Activated naive CD8-positive, alpha-beta T cell treated with anti-CD3 and anti-CD28 coated beads for 36 hours (primary cell): Measurements from ENCODE around the gene SMARCD3. TPM values are rescaled to one million over a fixed set of nuclear protein-coding genes. Genes with fewer than 3 reads are reported as not detected.

ENCODE experiments used
- DNase-seq: peaks from one replicate; pipeline ENCODE4 v3.0.0; 2021
- H3K27ac Mint-ChIP-seq: one replicate; pipeline ENCODE4 v1.8.0; 2022; ENCODE audit warnings: mild to moderate bottlenecking, moderate library complexity, mixed read lengths
- H3K27me3 Mint-ChIP-seq: one replicate; pipeline ENCODE4 v1.8.0; 2022; ENCODE audit warnings: mild to moderate bottlenecking, mixed read lengths
- H3K36me3 Mint-ChIP-seq: one replicate; pipeline ENCODE4 v1.8.0; 2021; ENCODE audit warnings: mild to moderate bottlenecking, mixed read lengths
- H3K4me1 Mint-ChIP-seq: one replicate; pipeline ENCODE4 v1.8.0; 2021; ENCODE audit warnings: mixed read lengths
- H3K4me3 Mint-ChIP-seq: one replicate; pipeline ENCODE4 v1.8.0; 2022; ENCODE audit warnings: mild to moderate bottlenecking, moderate library complexity, mixed read lengths
- H3K9me3 Mint-ChIP-seq: one replicate; pipeline ENCODE4 v1.8.0; 2022; ENCODE audit warnings: mixed read lengths
- total RNA-seq, 2 experiments: library from RNA; stranded (reverse); gene quantifications; one replicate each; pipeline ENCODE4 v1.2.3, GENCODE V29; 2021

SMARCD3 gene
- total RNA-seq, 2 experiments from 2014 or later = 4.1 to 4.3 TPM

- Mint-ChIP-seq H3K36me3 (no peaks in the 10 kb centered on the region), H3K9me3 (no peaks in the 10 kb centered on the region), H3K4me1 (no peaks in the 10 kb centered on the region), H3K27ac (no peak overlapping the region), H3K27me3 (no peaks in the 10 kb centered on the region), H3K4me3 (no peak overlapping the region)
- no peak for DNase-seq
These were observed 9.5 kb upstream of the SMARCD3 start for GRCh38 chr7:151257990-151258389.

DNA sequence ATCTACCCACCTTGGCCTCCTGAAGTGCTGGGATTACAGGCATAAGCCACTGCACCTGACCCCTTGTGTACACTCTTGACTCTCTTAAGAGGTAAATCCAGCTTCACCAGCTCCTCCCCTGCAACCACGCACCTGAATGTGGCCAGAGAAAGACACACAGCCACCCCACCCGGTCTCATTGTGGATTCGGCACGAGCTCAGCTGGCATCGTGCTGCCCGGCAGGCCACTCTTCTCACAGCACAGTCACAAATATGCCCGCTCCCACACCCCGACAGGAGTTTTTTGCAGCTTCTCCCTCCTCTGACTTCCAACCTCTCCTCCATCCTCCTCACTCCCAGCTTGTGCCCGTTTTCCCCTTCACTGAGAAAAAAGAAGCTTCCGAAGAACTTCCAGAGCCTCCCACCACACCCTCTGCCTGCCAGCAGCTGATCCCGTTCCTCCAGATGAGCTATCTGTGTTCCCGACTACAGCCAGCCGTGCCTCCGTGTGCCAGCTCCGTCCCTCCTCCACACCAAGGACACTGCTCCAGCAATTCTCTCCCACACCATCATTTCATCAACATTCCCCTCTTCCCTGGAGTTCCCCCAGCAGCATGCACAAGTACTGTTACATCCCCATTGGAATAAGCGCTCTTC is 8.0 kb upstream of the SMARCD3 start:
- H3K4me1 Mint-ChIP-seq = peaks cover 3% of the 10 kb centered on the region
- H3K27ac Mint-ChIP-seq = no peak overlapping the region
- peaks cover 5% of the 10 kb centered on the region for H3K27me3 Mint-ChIP-seq
- H3K9me3 Mint-ChIP-seq = no peaks in the 10 kb centered on the region
- DNase-seq = no peak
- H3K36me3 Mint-ChIP-seq = no peaks in the 10 kb centered on the region
- H3K4me3 Mint-ChIP-seq = no peak overlapping the region

DNA sequence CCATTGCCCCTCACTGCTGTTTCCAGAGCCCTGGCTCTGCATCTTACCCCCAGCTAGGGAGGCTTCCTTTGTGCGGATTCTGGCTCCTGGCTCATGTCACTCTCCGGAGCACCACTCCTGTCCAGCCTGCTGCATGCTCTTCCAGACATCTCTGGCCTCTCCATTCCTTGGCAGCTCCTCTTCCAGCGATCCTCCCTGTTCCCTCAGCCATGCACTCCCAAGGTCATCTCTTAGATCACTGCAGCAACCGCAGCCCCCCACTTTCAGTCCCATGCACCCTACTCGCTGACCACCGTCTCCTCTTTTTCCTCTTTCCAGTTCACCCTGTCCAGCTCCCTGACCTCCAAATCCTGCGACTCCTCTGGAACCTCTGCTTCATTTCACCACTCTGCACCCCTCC is 6.9 kb upstream of the SMARCD3 start:
- Mint-ChIP-seq H3K27me3 (peaks cover 6% of the 10 kb centered on the region), H3K36me3 (no peaks in the 10 kb centered on the region), H3K4me1 (peaks cover 11% of the 10 kb centered on the region), H3K27ac (no peak overlapping the region), H3K4me3 (no peak overlapping the region), H3K9me3 (no peaks in the 10 kb centered on the region)
- no peak for DNase-seq

DNA sequence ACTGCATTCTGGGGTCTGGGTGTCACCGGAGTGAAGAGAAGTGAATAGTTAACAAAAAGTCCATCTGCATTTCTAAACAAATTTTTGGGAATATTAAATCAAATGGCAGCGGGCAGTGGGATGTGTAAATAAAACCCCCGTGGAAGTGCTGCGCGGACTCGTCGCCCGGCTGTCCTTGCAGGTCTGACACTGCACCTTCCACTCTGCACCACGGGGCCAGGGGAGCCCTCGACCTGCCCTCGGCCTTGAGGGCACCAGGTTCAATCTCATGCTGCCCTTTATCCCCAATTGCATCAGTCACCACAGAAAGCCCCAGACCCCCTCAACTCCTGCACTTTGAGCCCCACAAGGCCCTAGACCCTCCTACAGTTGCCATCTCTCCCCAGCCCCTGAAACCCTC is 6.4 kb upstream of the SMARCD3 start:
- Mint-ChIP-seq H3K27ac (no peak overlapping the region), H3K27me3 (peaks cover 10% of the 10 kb centered on the region), H3K9me3 (no peaks in the 10 kb centered on the region), H3K4me1 (peaks cover 16% of the 10 kb centered on the region), H3K4me3 (no peak overlapping the region), H3K36me3 (no peaks in the 10 kb centered on the region)
- DNase-seq = no peak

DNA sequence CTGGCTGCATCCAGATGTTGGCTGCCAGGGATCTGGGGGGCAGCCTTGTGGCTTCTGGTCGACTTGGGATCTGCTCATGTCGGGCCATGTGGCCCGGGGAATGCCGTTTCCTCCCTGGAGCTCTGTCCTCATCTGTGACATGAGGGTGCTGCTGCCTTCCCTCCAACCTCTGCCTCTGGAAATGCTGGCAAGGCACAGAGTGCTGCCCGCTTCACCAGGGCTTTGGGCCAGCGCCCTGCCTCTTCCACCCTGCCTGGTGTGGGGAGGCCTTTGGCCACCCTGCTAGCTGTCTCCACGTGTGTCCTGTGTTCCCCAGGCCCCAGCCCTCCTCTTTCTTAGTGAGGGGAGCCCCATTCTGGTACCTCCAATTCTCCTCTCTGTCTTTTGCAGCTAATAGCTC is 5.8 kb upstream of the SMARCD3 start:
- peaks cover 14% of the 10 kb centered on the region for H3K27me3 Mint-ChIP-seq
- peaks cover 19% of the 10 kb centered on the region for H3K4me1 Mint-ChIP-seq
- H3K9me3 Mint-ChIP-seq = no peaks in the 10 kb centered on the region
- no peak for DNase-seq
- H3K36me3 Mint-ChIP-seq = no peaks in the 10 kb centered on the region
- no peak overlapping the region for H3K4me3 Mint-ChIP-seq
- no peak overlapping the region for H3K27ac Mint-ChIP-seq

DNA sequence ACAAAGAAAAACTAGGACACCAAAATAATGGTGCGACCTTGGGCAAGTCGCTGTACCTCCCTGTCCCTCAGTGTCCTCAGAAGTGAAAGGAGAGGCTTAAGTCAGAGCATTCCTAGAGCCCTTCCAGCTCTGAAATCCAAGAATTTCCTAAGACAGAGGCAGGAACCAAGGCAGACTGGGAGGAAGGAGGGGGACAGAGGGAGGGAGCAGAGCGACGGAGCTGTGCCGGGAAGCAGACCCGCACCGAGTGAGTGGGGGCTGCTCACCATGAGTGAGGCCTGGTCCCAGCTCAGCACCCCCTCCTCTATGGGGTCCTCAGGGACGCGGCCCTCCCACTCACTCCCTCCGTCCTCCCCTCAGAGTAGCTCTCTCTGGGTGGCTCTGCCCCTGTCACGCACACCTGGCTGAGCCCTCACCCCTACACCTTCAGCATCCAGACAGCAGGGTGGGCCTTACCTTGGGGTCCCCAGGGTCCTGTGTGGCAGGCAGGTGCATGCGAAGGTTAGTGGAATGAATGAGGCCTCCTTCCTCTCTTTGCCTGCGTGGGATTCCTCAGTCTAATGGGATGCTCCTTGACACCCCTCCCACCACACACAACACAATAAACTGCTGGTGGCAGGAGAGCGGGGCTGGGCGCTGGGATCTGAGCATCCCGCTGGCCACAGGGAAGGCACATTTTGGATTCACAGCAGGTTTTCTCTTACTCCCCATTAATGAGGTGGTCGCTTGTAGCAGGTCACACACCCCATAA is 4.6 kb upstream of the SMARCD3 start:
- Mint-ChIP-seq H3K9me3 (no peaks in the 10 kb centered on the region), H3K27ac (no peak overlapping the region), H3K4me3 (no peak overlapping the region), H3K36me3 (no peaks in the 10 kb centered on the region), H3K4me1 (peaks cover 24% of the 10 kb centered on the region), H3K27me3 (peaks cover 21% of the 10 kb centered on the region)
- no peak for DNase-seq

DNA sequence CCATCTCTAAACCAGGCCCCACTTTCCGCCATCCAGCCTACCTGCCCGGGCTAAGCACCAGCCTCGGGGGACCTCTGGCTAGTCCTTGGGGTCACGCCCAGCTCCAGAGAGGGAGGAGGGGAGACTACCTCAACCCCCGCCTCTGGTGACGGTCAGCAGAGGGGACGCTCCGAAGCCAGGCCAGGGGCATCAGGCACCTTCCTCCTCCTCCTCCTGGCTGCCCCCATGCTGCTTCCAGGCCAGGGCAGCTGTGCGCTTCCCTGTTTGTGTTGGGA is 4.0 kb upstream of the SMARCD3 start:
- H3K4me1 Mint-ChIP-seq = peaks cover 28% of the 10 kb centered on the region
- no peak overlapping the region for H3K27ac Mint-ChIP-seq
- peak overlapping the region; percentile 55 for H3K4me3 Mint-ChIP-seq
- no peak for DNase-seq
- H3K9me3 Mint-ChIP-seq = no peaks in the 10 kb centered on the region
- no peaks in the 10 kb centered on the region for H3K36me3 Mint-ChIP-seq
- peaks cover 26% of the 10 kb centered on the region for H3K27me3 Mint-ChIP-seq

- peaks cover 31% of the 10 kb centered on the region for H3K27me3 Mint-ChIP-seq
- peaks cover 30% of the 10 kb centered on the region for H3K4me1 Mint-ChIP-seq
- peak overlapping the region; percentile 55 for H3K4me3 Mint-ChIP-seq
- no peak for DNase-seq
- no peaks in the 10 kb centered on the region for H3K9me3 Mint-ChIP-seq
- H3K27ac Mint-ChIP-seq = no peak overlapping the region
- H3K36me3 Mint-ChIP-seq = no peaks in the 10 kb centered on the region
These were observed 3.4 kb upstream of the SMARCD3 start for GRCh38 chr7:151251689-151252560.

- peak; percentile 48 for DNase-seq
- peaks cover 31% of the 10 kb centered on the region for H3K4me1 Mint-ChIP-seq
- H3K27me3 Mint-ChIP-seq = peaks cover 37% of the 10 kb centered on the region
- peak overlapping the region; percentile 60 for H3K4me3 Mint-ChIP-seq
- no peaks in the 10 kb centered on the region for H3K36me3 Mint-ChIP-seq
- H3K9me3 Mint-ChIP-seq = no peaks in the 10 kb centered on the region
- no peak overlapping the region for H3K27ac Mint-ChIP-seq
These were observed 2.8 kb upstream of the SMARCD3 start for GRCh38 chr7:151251328-151251688.

DNA sequence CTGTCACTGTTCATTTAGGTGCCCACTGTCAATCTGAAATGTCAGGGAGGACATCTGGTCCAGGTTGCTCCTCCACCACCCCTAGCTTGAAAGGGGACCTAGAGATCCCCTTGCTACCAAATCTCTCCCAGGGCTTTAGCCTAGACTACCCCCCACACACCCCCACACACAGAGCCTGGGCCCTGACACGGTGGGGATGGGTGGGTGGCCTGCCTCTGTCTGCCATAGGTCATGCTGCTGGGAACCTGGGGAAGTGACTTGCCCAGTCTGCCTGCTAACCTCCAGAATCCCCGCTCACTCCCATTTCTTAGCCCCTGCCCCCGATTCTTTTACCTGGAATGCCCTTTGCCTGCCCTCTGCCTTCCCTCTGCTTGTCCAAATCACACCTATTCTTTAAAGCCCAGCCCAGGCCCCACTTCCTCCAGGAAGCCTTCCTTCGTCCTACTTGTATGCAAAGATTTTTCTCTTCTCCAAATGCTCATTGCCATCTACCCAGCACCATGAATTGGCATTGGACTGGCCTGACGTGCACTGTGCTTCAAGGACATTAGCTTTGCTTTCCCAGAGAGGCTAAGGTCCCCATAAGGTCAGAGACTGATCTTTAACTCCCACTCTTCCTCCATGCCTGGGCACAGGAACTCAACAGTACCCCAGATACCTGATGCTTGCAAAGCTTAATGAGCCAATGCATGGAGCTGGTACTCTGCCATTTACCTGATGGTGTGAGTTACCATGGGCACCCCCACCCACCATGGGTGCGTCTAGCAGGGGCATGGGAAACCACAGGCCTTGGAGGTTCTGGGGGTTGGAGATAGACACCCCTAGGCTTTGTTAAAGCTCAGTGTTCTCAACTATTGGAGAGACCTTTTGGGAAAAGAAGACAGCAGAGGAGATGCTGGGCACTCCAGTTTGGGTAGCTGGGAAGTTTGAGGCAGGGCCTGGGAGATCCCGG is 2.0 kb upstream of the SMARCD3 start:
- no peak for DNase-seq
- Mint-ChIP-seq H3K4me3 (peak overlapping the region; percentile 60), H3K27me3 (peaks cover 43% of the 10 kb centered on the region)

GRCh38 chr7:151249732-151250072 is 1.2 kb upstream of the SMARCD3 start:
- H3K4me1 Mint-ChIP-seq = peaks cover 35% of the 10 kb centered on the region
- no peak overlapping the region for H3K4me3 Mint-ChIP-seq
- no peaks in the 10 kb centered on the region for H3K9me3 Mint-ChIP-seq
- H3K27ac Mint-ChIP-seq = no peak overlapping the region
- no peaks in the 10 kb centered on the region for H3K36me3 Mint-ChIP-seq
- peaks cover 46% of the 10 kb centered on the region for H3K27me3 Mint-ChIP-seq
- DNase-seq = no peak

More for the DNA sequence above, 2.0 kb upstream of the SMARCD3 start:
- no peaks in the 10 kb centered on the region for H3K36me3 Mint-ChIP-seq
- H3K27ac Mint-ChIP-seq = no peak overlapping the region
- H3K4me1 Mint-ChIP-seq = peaks cover 31% of the 10 kb centered on the region
- H3K9me3 Mint-ChIP-seq = no peaks in the 10 kb centered on the region

DNA sequence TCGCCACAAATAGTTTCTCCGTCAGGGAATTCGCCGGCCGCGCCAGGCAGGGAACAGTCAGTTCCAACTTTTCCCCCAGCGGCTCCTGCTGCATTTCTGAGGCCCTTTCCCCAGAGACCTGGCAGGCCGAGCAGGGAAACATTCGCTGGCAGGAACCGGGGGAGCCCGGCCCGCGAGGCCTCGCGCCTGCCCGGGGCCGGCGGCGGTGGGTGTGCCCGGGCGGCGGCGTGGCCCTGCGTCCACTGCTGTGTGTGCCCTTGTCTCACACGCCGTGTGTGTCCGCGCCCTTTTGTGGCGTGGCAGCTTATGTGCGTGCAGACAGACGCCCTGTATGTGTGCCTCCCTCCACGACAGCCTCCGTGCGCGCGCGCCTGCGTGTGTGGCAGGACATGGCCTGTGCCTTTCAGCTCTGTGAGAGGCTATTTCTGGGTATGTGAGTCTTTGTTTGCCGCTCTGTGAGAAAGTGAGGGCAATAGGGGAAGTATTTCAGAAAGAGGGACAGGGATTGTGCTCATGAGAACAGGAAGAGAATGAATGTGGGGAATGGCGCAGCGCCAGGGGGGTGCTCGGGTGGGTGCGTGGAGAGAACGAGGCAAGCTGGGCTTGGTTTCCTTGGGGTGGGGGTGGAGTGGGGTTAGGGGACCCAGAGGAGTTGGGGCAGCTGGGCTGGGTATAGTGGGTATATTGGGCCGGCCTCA is 689 bp upstream of the SMARCD3 start:
- peak; percentile 36 for DNase-seq
- H3K4me1 Mint-ChIP-seq = peaks cover 37% of the 10 kb centered on the region
- H3K9me3 Mint-ChIP-seq = no peaks in the 10 kb centered on the region
- H3K27me3 Mint-ChIP-seq = peaks cover 49% of the 10 kb centered on the region
- no peak overlapping the region for H3K27ac Mint-ChIP-seq
- H3K4me3 Mint-ChIP-seq = no peak overlapping the region
- H3K36me3 Mint-ChIP-seq = no peaks in the 10 kb centered on the region

DNA sequence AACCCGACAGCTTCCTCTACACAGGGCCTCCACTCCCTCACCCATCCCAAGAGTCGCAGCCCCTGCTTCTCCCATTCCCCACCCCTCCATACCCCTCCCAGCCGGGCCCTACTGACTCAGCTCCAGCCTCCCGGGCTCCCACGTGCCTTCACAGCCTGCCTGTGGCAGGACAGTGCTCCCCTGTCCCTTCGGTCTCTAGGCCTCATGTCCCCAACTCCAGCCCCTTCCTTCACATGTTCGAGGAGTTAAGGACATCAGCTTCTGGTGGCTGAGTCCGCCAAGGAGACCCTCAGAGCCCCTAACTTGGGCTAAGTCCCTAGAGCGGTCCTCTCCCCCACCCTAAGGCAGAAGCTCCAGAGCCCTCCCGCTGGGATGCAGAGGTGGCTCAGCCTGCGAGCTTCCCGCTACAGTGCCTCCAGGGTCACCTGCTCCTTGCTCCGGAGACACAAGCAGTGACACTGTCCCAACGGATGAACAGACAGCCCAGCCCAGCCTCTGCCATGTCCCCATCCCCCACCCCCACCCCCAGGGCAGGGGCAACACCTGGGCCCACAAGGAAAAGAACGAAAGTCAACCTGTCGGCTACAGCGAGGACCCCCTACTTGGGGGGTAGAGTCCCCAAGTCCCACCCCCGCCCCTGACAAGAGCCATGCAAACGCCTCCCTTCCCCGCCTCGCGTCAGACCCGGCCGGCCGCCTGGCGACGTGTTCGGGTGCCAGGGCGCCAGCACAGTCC is 716 bp downstream of the SMARCD3 start:
- no peak for DNase-seq
- Mint-ChIP-seq H3K27ac (no peak overlapping the region), H3K4me1 (peaks cover 49% of the 10 kb centered on the region), H3K36me3 (no peaks in the 10 kb centered on the region), H3K4me3 (peak overlapping the region; percentile 45), H3K27me3 (peaks cover 49% of the 10 kb centered on the region), H3K9me3 (no peaks in the 10 kb centered on the region)
